ENCODE data around the gene PITPNB.

Gene PITPNB

DNA sequence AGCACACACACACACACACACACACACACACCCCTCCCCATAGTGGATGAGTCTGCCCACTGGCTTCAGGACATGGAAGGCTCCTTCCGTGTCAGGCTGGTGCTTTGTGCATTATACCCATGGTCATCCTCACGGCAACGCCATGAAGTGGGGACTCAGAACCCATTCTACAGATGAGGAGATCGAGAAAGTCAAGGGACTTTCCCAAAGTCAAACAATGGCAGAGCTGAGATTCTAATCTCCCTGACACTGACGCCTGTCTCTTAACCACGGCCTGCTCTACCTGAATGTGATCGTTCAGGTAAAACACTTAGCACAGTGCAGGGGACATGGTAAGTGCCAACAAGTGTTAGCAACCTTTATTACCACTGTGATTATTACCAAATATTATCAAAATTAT lies 113.2 kb downstream of the PITPNB start:
- no peaks in the 10 kb centered on the region for H3K36me3 ChIP-seq (replicated peaks)
- H3K4me3 ChIP-seq (ENCODE audit: low read depth, low read length) = no peak overlapping the region
- H3K27ac ChIP-seq = no peak overlapping the region
- TF ChIP-seq, protein P1, sequence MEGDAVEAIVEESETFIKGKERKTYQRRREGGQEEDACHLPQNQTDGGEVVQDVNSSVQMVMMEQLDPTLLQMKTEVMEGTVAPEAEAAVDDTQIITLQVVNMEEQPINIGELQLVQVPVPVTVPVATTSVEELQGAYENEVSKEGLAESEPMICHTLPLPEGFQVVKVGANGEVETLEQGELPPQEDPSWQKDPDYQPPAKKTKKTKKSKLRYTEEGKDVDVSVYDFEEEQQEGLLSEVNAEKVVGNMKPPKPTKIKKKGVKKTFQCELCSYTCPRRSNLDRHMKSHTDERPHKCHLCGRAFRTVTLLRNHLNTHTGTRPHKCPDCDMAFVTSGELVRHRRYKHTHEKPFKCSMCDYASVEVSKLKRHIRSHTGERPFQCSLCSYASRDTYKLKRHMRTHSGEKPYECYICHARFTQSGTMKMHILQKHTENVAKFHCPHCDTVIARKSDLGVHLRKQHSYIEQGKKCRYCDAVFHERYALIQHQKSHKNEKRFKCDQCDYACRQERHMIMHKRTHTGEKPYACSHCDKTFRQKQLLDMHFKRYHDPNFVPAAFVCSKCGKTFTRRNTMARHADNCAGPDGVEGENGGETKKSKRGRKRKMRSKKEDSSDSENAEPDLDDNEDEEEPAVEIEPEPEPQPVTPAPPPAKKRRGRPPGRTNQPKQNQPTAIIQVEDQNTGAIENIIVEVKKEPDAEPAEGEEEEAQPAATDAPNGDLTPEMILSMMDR (IDR thresholded peaks at IDR 0.05; ENCODE audit: low read depth, low read length, missing control alignments) = no peak
- in situ Hi-C loops (cut with HindIII; ENCODE audit: low pct_ligation_motif_present, low sequenced_read_pairs) = no loop called here
- DNase-seq = no peak
- no peaks in the 10 kb centered on the region for H3K27me3 ChIP-seq (replicated peaks)

GRCh38 chr22:27804470-27805297 lies 114.4 kb downstream of the PITPNB start:
- DNase-seq = no peak
- Histone ChIP-seq H3K36me3 (replicated peaks) (no peaks in the 10 kb centered on the region), H3K4me3 (ENCODE audit: low read depth, low read length) (no peak overlapping the region), H3K27ac (no peak overlapping the region), H3K27me3 (replicated peaks) (no peaks in the 10 kb centered on the region)
- in situ Hi-C loops (cut with HindIII; ENCODE audit: low pct_ligation_motif_present, low sequenced_read_pairs) = no loop called here
- TF ChIP-seq, protein P1 (IDR thresholded peaks at IDR 0.05; ENCODE audit: low read depth, low read length, missing control alignments) = peak; percentile 86

DNA sequence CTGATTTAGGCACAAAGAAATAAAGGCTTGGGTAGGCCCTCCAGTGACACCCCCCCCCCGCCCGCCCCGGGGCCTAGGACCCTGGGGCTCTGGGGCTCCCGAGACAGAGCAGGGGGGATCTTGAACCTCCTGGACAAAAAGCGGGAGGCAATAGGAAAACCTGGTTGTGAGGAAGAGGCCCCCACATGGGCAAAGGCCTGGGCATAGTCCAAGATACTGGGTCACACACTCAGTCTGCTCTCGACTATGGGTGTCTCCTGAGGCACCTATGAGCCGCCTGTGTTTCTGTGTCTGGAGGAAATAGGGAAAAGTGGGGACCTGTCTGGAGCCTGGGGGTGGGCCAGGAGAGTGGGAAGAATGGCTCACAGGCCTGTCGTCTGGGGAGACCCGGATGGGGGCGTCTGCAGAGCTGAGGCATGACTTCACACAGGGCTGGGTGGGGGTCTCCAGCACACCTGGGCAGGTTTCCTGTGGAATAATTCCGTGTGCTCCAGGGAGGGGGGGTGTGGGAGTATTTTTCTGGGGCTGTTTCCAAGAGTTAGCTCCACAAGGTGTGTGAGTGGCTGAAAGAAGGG lies 115.1 kb downstream of the PITPNB start:
- no peak overlapping the region for H3K27ac ChIP-seq
- TF ChIP-seq, protein P1 (IDR thresholded peaks at IDR 0.05; ENCODE audit: low read depth, low read length, missing control alignments) = no peak
- in situ Hi-C loops (cut with HindIII; ENCODE audit: low pct_ligation_motif_present, low sequenced_read_pairs) = no loop called here
- no peaks in the 10 kb centered on the region for H3K27me3 ChIP-seq (replicated peaks)
- H3K4me3 ChIP-seq (ENCODE audit: low read depth, low read length) = no peak overlapping the region
- H3K36me3 ChIP-seq (replicated peaks) = no peaks in the 10 kb centered on the region
- DNase-seq = no peak

DNA sequence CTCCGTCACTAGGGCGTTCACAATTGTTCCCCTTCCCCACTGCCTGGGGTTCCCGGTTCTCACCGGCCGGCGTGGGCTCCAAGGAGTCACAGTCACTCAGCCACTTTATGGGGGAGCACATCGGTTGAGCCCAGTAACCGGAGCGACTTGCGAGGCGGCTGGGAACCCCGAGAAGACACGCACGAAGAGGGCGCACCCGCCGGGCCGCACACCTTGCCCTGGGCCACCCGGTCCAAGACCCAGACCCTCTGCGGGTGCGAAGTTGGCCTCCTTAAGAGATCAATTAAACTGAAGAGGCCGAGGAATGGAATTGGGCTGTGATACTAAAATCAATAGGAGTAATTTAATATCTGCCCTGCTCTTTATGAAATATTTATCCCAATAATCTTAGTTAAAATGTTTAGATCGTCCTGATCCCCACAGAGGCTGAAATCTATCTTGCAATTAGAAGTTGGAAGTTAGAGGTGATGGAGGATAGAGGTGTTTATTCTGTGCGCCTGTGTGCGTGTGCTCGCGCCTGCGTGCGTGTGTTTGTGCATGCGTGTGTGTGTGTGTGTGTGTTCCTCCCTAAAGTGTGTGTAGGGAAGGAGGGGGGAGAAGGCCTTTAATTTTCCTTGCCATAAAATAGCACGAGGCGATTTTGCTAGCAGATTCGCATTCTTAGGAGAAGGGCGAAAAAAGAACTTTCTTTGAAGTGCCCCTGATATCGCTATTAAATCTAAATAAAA lies 116.5 kb downstream of the PITPNB start:
- peak overlapping the region; percentile 80 for H3K4me3 ChIP-seq (ENCODE audit: low read depth, low read length)
- H3K27ac ChIP-seq = no peak overlapping the region
- H3K36me3 ChIP-seq (replicated peaks) = peaks cover under 1% of the 10 kb centered on the region
- TF ChIP-seq, protein P1 (IDR thresholded peaks at IDR 0.05; ENCODE audit: low read depth, low read length, missing control alignments) = no peak
- in situ Hi-C loops (cut with HindIII; ENCODE audit: low pct_ligation_motif_present, low sequenced_read_pairs) = no loop called here
- peaks cover 4% of the 10 kb centered on the region for H3K27me3 ChIP-seq (replicated peaks)
- DNase-seq = no peak

Data from brain microvascular endothelial cell (primary cell).